RPMI8226 (cell line): ENCODE data around the gene MEIG1.
A peak's percentile ranks its signal among the peaks of the same experiment; 100 is the strongest.
"Not testable (repeated sequence)": the region's sequence is repeated elsewhere in the genome, so short reads cannot be mapped to it uniquely, and the experiment has no call there.

Experiments
- DNase-seq: peaks from one replicate; pipeline ENCODE4 v3.0.0-alpha.2; 2015

The MEIG1 gene

GRCh38 chr10:14959221-14960057 is at the start of gene MEIG1:
TSS of gene MEIG1 (plus strand) at chr10:14959388. CDS start at chr10:14966469, 7,081 bp downstream.
- peak; percentile 92 for DNase-seq

- DNase-seq, result no peak
Observed at GRCh38 chr10:14910953-14911352, 48.2 kb upstream of the MEIG1 start.

GRCh38 chr10:14911801-14912200 is 47.4 kb upstream of the MEIG1 start:
- no peak for DNase-seq

- no peak for DNase-seq
Observed at GRCh38 chr10:14916600-14916999, 42.6 kb upstream of the MEIG1 start.

GRCh38 chr10:14917827-14918226 is 41.4 kb upstream of the MEIG1 start:
- no peak for DNase-seq

- DNase-seq, result no peak
Observed at GRCh38 chr10:14918964-14919363, 40.2 kb upstream of the MEIG1 start.

GRCh38 chr10:14924013-14924412 is 35.2 kb upstream of the MEIG1 start:
- no peak for DNase-seq

GRCh38 chr10:14925268-14925667 is 33.9 kb upstream of the MEIG1 start:
- no peak for DNase-seq

GRCh38 chr10:14926061-14926470 is 33.1 kb upstream of the MEIG1 start:
- no peak for DNase-seq

- DNase-seq, result no peak
Observed at GRCh38 chr10:14926722-14927416, 32.3 kb upstream of the MEIG1 start.

- no peak for DNase-seq
Observed at GRCh38 chr10:14930610-14931009, 28.6 kb upstream of the MEIG1 start.

- no peak for DNase-seq
Observed at GRCh38 chr10:14936584-14936983, 22.6 kb upstream of the MEIG1 start.

GRCh38 chr10:14938971-14939370 is 20.2 kb upstream of the MEIG1 start:
- DNase-seq, result not testable (repeated sequence)

GRCh38 chr10:14942147-14942949 is 16.8 kb upstream of the MEIG1 start:
- DNase-seq, result peak; percentile 76

GRCh38 chr10:14942950-14943338 is 16.2 kb upstream of the MEIG1 start:
- not testable (repeated sequence) for DNase-seq

- DNase-seq, result no peak
Observed at GRCh38 chr10:14945108-14945507, 14.1 kb upstream of the MEIG1 start.

GRCh38 chr10:14947268-14947667 is 11.9 kb upstream of the MEIG1 start:
- no peak for DNase-seq

GRCh38 chr10:14949291-14949690 is 9.9 kb upstream of the MEIG1 start:
- no peak for DNase-seq

- DNase-seq, result no peak
Observed at GRCh38 chr10:14952851-14953423, 6.3 kb upstream of the MEIG1 start.

- peak; percentile 69 for DNase-seq
Observed at GRCh38 chr10:14953424-14954000, 5.7 kb upstream of the MEIG1 start.

- peak; percentile 97 for DNase-seq
Observed at GRCh38 chr10:14954001-14954770, 5.0 kb upstream of the MEIG1 start, which contains the start of gene DCLRE1C. TSS of gene DCLRE1C (minus strand) at chr10:14954096. CDS start at chr10:14954010, 86 bp downstream.

GRCh38 chr10:14954934-14955333 is 4.3 kb upstream of the MEIG1 start:
- DNase-seq, result no peak
